A204.1 (cell line): ENCODE data around the gene AP1G2.
"Not testable (repeated sequence)": the region's sequence is repeated elsewhere in the genome, so short reads cannot be mapped to it uniquely, and the experiment has no call there.

ENCODE experiments used
- FAIRE-seq: peaks from 2 replicates; lab custom pipeline; 2012; peaks lifted over from hg19 to GRCh38; lab: Jason Lieb, UNC

Gene AP1G2

GRCh38 chr14:23538050-23538718 is 29.4 kb downstream of the AP1G2 start:
- FAIRE-seq = no peak

DNA sequence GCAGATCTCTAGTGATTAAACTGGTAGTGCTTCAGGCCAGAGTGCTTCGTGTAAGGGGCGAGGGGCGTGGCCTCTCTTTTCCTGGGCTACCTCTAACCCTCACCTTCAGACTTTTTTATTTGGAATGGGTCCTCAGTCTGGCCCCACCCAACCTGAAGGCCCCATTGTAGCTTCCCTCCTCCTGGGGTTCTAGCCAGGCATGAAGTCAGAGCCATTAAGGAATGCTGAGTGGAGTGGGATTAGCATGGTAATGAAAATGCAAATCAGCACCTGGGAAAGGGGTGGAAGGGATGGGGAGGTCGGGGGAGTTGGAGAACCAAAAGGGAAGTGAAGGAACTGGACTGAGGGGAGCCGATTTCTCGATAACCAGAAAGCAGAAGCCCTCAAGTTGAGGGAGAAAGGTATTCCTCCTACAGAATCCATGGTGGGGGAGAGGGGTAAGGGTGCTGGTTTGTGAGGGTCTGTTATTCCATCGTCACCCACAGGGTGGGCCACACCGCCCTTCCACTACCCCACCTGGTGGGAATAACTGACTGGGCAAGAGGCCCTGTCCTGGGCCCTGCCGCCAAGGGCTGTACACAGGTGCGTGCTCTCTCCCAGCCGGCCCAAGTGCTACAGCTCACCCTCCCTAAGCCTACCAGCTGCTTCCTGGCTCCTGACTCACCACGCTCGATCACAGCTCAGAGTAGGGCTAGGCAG is 30.1 kb downstream of the AP1G2 start:
- FAIRE-seq = no peak

DNA sequence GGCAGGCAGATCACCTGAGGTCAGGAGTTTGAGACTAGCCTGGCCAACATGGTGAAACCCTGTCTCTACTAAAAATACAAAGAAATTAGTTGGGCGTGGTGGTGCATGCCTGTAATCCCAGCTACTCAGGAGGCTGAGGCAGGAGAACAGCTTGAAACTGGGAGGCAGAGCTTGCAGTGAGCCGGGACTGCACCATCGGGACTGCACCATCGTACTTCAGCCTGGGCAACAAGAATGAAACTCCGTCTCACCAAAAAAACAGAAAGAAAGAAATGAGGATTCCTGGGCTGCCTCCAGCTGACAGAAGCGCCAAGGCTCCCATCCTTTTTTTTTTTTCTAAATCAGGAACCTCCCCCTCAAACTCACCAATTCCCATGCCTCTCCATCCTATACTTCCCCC is 30.7 kb downstream of the AP1G2 start:
- not testable (repeated sequence) for FAIRE-seq

DNA sequence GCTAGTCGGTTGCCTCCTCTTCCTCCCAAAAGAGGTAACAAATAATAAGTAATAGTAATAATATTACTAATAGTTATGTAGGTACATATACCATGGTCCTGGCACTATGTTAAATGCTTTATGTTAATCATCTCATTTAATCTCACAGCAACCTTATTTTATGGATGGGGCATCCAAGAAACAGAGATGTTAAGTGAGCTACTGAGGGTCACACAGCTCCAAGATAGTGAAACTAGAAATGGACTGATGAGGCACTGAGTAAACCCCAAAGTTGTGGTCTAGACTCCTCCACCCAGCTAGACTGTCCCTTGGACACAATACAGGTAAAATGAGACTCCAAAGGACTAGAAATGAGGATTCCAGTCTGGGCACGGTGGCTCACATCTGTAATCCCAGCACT is 31.1 kb downstream of the AP1G2 start:
- no peak for FAIRE-seq

GRCh38 chr14:23535943-23536342 is 31.6 kb downstream of the AP1G2 start:
- no peak for FAIRE-seq

DNA sequence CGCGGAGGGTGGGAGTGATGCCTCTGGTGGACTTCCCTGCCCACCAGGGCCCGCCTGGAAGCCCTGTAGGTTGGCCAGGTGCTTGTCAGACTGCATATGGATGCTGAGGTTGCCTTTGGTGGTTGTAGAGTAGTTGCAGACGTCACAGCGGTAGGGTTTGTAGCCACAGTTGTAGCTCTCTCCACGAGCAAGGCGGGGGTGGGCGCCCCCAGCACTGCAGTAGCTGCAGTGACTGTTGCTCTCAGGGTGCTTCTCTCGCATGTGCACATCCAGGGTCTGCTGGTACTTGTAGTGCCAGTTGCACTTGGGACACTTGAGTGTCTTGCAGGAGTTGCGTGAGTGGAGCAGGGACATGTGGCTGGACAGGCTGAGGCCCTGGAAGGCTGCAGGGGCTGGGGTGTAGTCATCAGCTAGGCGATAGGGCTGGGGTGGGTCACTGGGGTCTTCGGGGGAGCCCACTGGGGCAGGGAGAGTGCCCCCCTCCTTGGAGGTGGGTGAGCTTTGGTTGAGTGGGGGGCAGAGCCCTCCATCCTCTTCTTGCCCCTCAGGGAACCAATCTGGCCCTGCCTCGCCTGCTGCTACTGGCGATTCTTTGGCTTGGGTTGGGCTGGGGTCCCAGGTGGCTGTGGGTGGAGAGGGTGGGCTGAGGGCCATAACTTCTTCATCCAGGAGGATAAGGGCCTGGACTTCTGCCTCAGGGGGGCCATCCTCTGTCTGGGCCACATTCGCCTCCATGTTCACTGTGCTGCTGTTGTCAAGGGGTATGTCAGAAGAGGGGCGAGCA is 33.7 kb downstream of the AP1G2 start:
- FAIRE-seq = no peak

DNA sequence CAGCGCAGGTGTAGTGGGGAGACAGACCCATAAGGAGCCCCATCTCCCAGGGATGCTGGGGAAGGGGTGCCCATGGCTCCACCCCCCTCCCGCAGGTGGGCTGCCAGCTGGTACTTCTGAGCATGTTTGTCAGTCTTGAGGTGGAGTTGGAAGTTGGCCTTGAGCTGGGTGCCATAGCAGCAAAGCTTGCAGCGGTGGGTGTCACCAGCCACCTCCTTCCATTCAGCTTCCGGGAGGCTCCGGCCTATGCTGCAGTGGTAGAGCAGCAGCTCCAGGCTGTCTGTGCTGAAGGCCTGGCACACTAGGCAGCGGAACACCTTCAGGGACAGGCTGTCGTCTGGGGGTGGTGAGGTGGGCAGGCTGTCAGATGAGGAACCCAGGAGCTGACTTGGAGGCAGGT is 34.9 kb downstream of the AP1G2 start:
- no peak for FAIRE-seq

DNA sequence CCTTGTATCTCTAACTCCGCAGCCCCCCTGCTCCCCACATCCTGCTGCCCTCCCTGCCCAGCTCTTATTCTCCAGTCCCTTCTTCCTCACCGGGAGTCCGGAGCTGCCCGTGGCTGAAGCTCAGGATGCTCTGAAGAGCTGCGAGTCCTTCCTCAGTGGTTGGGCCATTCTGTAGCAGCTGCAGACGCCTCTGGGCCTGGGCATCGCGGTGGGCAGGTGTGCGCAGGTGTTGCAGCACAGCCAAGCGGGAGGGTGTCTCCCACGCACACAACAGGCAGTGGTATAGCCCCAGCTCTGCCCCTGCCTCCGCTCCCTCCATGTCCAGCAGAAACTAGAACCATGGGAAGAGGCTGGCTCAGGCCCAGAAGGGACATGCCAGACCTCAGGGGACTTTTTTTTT is 36.2 kb downstream of the AP1G2 start:
- FAIRE-seq = no peak

DNA sequence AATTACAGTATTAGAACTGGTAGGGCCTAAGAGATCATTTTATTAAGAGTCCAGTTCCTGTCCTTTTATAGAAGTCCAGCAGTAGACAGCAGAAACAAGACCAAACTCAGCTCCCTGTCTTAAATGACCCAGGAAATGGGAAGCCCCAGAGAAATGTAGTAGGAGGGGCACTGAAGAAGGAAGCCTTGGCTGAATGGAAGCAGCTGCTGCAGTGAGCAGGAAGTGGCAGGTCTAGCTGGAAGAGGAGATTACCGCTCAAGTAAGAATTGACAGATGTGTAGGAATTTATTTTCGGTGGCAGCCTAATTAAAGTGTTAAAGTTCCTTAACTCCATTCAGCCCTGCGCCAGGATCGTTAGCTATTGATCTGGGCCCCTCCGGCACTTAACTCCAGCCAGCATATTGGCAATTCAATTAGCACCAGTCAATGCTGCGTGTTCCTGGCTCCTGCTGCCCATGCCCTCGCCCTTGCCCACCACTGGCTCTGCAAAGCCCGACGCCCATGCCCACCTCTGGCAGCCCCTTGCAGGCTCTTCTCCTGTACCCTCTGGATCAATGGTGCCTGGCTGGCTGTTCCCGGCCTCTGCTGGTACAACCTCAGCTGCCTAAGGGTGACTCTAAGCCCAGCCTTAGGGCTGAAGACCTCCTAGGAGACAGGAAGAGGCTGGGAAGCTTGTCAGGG is 37.1 kb downstream of the AP1G2 start:
- no peak for FAIRE-seq

DNA sequence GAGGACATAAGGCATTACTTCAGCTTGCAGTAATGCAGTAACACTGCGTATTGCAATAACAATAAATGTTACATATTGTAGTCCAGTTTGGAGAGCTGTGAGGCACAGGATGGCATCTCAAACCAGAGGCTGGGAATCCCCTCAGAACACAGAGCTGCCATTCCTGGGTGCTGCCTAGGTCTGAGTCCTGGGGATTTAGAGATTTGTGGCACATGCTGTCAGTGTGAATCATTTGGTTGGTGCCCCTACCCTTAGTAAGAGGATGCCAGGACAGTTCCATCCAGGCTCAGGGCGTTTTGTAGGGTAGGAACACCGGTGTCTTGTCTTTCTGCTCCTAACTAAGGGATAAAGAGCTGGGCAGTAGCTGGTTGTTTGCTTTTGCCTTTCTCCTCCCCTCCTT is 38.6 kb downstream of the AP1G2 start:
- FAIRE-seq = no peak

GRCh38 chr14:23528555-23528954 is 39.0 kb downstream of the AP1G2 start:
- no peak for FAIRE-seq

- FAIRE-seq = no peak
Measured at GRCh38 chr14:23525611-23526010, 42.0 kb downstream of the AP1G2 start.

DNA sequence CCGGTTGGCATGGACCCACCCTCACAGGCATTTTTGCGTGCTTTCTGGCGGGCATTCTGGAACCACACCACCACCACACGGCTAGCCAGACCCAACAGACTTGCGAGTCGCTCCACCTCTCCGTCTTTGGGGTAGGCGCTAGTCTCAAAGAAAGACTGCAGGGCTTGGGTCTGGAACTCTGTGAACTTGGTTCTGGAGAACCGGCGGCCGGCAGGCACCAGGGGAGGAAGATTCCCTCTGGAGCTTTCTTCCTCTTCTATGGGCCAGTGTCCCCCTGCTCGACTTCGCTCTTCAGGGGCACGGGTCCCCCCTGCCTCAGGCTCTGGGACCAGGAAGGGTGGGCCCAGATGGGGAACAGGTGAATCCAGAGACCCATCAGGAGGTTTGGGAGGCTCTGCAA is 42.6 kb downstream of the AP1G2 start:
- FAIRE-seq = no peak

DNA sequence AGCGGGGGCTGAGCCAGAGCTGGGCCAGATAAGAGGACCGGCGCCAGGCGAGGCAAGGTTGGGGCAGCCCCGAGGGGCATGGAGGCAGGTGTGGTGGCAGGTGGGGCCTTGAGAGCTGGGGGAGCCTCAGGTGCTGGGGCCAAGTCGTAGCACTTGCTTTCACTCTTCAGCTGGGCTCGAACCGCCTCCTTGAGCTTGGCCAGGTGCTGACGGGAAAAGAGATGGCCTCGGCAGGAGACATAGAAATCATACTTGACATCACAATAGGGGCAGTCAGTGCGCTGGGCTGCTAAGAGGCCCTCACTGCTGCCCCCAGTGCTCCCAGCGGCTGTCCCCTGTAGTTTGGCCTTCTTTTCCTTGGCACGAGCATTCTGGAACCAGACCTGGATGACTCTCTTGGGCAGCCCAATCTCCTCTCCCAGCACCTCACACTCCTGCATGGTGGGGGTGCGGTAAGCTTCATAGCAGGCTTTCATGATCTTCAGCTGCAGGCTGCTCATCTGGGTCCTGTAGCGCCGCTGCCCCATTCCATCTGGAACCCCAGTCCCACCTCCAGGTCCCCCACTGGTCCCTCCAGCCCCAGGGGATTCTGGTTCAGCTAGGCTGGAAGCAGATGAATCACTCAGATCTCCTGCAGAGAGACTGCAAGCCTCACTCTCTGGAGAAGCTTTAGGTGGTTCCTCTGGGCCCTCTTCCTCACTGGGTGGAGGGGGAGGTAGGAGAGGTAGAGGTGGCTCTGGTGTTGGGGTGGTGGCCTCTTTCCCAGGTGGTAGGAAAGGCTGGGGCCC is 44.2 kb downstream of the AP1G2 start:
- no peak for FAIRE-seq

DNA sequence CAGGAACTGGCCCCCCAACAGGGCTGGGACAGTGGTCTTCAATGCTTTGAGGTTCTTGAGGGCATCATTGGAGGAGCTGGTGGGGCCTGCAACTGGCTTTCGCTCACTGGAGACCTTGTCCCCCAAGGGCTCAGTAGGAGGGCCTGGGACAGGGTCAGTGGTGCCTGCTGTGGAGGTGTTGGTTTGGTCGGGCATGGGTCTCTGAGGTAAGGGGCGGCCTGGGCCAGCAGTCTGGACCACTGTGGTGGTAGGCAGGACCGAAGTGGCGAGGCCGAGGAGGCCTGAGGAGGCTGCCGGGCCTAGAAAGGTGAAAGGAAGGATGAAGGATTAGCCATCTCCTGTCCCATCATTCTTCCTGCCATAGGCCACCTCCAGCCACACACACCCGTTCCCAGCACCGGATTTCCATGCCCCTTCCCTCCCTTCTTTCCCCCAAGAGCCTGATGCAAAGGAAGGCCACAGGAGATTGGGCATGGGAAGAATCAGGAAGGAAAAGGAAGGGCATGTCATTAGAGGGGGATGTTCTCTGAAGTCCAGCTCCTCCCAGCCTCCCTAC is 44.9 kb downstream of the AP1G2 start:
- FAIRE-seq = no peak

GRCh38 chr14:23521785-23522640 is 45.6 kb downstream of the AP1G2 start:
- no peak for FAIRE-seq

DNA sequence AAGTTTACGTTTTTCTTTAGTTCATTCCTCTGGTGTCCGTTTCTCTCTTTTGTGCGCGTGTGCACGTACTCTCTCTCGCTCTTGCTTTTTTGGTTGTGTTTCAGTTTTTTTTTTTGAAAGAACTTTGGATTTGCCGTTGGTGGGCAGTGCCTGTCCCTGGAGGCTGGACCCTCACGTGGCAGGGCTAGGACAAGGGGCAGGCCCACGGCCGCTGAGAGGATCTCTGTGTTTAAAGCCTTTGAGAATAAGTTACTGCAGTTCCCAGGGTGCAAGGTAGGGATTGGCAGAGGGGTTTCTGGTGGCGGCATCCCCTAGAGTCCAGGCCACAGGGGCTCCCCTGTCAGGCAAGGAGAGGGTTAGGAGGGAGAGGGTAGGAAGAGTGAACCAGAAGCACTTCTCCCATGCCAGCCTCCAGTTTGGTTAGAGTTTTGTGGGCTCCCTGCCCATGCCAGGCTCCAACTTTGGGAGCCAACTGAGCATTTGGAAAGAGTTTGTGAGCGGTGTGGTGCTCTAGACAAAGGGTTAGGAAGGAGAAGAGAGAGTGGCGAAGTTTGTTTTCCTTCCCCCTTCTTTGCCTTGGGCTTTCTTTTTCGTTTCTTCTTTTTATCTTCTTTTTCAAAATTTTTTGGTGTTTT is 46.6 kb downstream of the AP1G2 start:
- FAIRE-seq = no peak

DNA sequence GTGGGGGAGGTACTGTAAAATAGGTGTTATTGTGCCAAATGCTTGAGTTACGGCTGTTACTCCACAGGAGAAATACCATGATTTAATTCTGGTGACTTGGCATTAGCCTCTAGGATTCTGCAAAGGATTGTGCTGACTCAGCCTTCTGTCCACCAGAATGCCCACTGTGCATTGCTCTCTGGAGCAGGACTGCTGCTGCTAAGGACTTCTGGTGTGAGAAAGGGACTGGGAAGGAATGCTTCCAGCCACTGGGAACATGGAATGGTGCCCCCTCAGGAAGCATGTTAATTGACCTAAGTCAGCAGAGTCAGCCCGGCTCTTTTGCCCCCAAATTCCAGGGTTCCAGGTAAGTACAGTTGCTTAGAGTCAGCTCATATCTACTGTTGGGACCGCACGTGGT is 48.9 kb downstream of the AP1G2 start:
- no peak for FAIRE-seq

- no peak for FAIRE-seq
Measured at GRCh38 chr14:23517650-23518326, 49.8 kb downstream of the AP1G2 start.

DNA sequence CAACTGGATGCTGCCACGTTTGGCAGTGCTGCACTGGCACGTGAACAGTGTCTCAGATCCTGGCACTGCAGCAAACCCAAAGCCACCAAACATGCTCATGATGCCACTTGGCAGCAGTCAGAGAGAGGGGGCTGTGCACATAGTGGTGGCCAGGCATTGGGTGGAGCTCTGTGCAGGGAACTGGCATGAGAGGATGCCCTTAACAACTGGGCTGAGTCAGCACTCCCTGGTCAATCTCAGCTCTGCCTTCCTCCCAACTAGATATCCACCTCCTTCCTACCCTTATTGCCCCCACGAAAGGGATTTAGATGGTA is 53.0 kb downstream of the AP1G2 start:
- FAIRE-seq = no peak
